Fibroblast of the aortic adventitia (primary cell): ENCODE results near the gene EPHB1. TPM values are rescaled to one million over a fixed set of nuclear protein-coding genes. Genes with fewer than 3 reads are reported as not detected.
A peak's percentile ranks its signal among the peaks of the same experiment; 100 is the strongest.
"Not testable (repeated sequence)": the region's sequence is repeated elsewhere in the genome, so short reads cannot be mapped to it uniquely, and the experiment has no call there.

ENCODE experiments used
- DNase-seq: peaks from one replicate; pipeline ENCODE4 v3.0.0-alpha.2; 2010; ENCODE audit warnings: low read depth
- H3K4me3 ChIP-seq: 2 replicates; pipeline ENCODE4 v1.5.1; 2011; ENCODE audit warnings: low read depth, mild to moderate bottlenecking, control low read depth, low read length, moderate library complexity
- total RNA-seq: library from RNA; depleted of rRNA; stranded (reverse); fragments of >200 nt; gene quantifications from 2 replicates; pipeline ENCODE4 v1.2.3, GENCODE V29; 2012; ENCODE audit warnings: low replicate concordance
- TF ChIP-seq, protein P1 (sequence below): IDR thresholded peaks from 2 replicates; pipeline ENCODE4 v1.5.1; 2011; ENCODE audit warnings: mild to moderate bottlenecking, low read length, control low read depth, inconsistent platforms; ENCODE audit not compliant: insufficient read depth

The EPHB1 gene
- total RNA-seq, 1 donor, result 1.2 TPM

DNA sequence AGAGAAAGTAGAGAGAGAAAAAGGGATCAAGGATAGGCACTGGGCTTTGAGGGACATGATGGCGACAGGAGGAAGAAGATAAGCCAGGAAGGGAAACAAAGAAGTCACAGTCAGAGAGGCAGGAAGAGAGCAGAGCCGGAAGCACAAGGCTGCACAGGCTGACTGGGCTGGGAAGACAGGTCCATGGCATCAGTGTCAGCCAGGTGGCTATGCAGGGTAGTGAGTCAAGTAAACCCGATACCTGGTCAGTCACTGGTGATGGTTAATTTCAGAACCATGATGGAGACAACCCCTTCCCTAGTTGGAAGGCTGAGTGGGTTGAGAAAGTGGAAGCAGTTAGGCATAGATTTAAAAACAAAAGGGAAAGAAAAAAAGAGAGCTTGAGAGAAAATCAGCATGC lies 203.8 kb downstream of the EPHB1 start:
- no peak overlapping the region for H3K4me3 ChIP-seq
- TF ChIP-seq, protein P1, sequence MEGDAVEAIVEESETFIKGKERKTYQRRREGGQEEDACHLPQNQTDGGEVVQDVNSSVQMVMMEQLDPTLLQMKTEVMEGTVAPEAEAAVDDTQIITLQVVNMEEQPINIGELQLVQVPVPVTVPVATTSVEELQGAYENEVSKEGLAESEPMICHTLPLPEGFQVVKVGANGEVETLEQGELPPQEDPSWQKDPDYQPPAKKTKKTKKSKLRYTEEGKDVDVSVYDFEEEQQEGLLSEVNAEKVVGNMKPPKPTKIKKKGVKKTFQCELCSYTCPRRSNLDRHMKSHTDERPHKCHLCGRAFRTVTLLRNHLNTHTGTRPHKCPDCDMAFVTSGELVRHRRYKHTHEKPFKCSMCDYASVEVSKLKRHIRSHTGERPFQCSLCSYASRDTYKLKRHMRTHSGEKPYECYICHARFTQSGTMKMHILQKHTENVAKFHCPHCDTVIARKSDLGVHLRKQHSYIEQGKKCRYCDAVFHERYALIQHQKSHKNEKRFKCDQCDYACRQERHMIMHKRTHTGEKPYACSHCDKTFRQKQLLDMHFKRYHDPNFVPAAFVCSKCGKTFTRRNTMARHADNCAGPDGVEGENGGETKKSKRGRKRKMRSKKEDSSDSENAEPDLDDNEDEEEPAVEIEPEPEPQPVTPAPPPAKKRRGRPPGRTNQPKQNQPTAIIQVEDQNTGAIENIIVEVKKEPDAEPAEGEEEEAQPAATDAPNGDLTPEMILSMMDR, result no peak
- no peak for DNase-seq

DNA sequence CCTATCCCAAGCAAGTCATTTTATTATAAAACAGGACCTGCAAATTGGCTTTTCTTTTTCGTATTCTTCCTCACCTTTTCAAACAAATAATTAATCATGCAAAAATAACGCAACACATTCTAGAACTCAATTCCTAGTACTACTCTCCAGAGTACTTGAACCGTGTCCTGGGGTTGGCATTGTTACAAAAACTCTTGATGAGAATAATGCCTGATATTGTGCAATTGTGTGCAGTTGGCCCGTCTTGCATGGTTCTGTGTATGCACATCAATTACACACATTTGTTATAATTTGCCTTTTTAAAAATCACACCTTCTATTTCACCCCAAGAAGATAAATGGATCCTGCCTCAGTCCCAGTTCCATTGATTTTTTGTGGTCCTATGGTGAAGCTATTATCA lies 205.4 kb downstream of the EPHB1 start:
- peak; percentile 6 for DNase-seq
- H3K4me3 ChIP-seq, result no peak overlapping the region
- TF ChIP-seq, protein P1, result no peak

- not testable (repeated sequence) for DNase-seq, H3K4me3 ChIP-seq
Observed at GRCh38 chr3:135005616-135006015, 210.6 kb downstream of the EPHB1 start.

DNA sequence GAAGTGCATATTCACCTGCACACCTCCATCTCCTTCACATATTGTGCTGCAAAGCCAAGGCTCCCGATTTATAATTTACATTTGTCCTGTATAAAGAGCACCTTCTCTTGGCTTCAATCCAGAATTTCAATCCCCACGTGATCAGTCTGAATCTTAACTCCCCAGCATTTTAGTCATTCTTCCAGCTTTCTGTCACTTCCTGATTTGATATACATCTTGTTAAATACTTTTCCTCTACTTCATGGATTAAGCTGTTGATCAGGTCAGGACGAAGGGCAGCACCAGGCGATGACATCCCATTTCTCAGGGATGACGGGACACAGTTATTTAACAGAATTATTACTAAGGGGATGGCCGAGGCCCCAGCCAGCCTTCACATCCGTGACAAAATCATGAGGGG lies 212.5 kb downstream of the EPHB1 start:
- no peak overlapping the region for H3K4me3 ChIP-seq
- TF ChIP-seq, protein P1, result no peak
- DNase-seq, result no peak

GRCh38 chr3:135008326-135008725 lies 213.3 kb downstream of the EPHB1 start:
- DNase-seq, result no peak
- H3K4me3 ChIP-seq, result no peak overlapping the region
- TF ChIP-seq, protein P1, result no peak

GRCh38 chr3:135009014-135009413 lies 214.0 kb downstream of the EPHB1 start:
- TF ChIP-seq, protein P1, result no peak
- no peak for DNase-seq
- H3K4me3 ChIP-seq, result no peak overlapping the region

GRCh38 chr3:135012101-135012500 lies 217.0 kb downstream of the EPHB1 start:
- DNase-seq, result no peak
- TF ChIP-seq, protein P1, result no peak
- no peak overlapping the region for H3K4me3 ChIP-seq
